A549 (cell line): ENCODE results near the gene HCN4. TPM values are rescaled to one million over a fixed set of nuclear protein-coding genes. Genes with fewer than 3 reads are reported as not detected.

Experiments used
- ATAC-seq, 2 experiments: fragments of 200-7000 bp in 1 of 2; fragments of >200 bp in 1 of 2; cut with Nextera tagmentation in 1 of 2; cut with Tn5 transposase in 1 of 2; 3 replicates each; pipeline versions ENCODE4 v1.8.0 to v1.9.1; 2018 to 2020; ENCODE audit warnings: mild to moderate bottlenecking in 1 of 2, moderate library complexity in 1 of 2
- CTCF ChIA-PET: fragments of 300-600 bp; sonication (Branson Sonifier 250); formaldehyde crosslinking; extraction: SDS; loops from one replicate; lab custom pipeline; 2021; ENCODE audit warnings: antibody characterized with exemption, inconsistent platforms; lab: Yijun Ruan, JAX
- POLR2A ChIA-PET: fragments of 350-600 bp; formaldehyde crosslinking; extraction: SDS; loops from one replicate; lab custom pipeline; 2021; ENCODE audit warnings: antibody characterized with exemption, inconsistent platforms; lab: Yijun Ruan, JAX
- DNase-seq, 2 experiments: peaks; one replicate each; pipeline versions ENCODE4 v3.0.0 to v3.0.0-alpha.2; 2011 to 2016; ENCODE audit warnings: low read depth in 1 of 2, low spot score in 1 of 2
- FAIRE-seq: peaks from 2 replicates; lab custom pipeline; 2011; peaks lifted over from hg19 to GRCh38; lab: Jason Lieb, UNC
- H3K27ac ChIP-seq, 2 experiments: fragments of >200 bp; sonication (Bioruptor Twin); formaldehyde crosslinking; 3 replicates each; pipeline ENCODE4 v1.5.1; 2016 to 2017
- H3K4me1 ChIP-seq: fragments of >200 bp; sonication (Bioruptor Twin); formaldehyde crosslinking; 3 replicates; pipeline ENCODE4 v1.6.1; 2016
- H3K4me2 ChIP-seq: fragments of >200 bp; sonication (Bioruptor Twin); formaldehyde crosslinking; 3 replicates; pipeline ENCODE4 v1.6.1; 2016
- H3K4me3 ChIP-seq: fragments of >200 bp; sonication (Bioruptor Twin); formaldehyde crosslinking; 3 replicates; pipeline ENCODE4 v1.5.1; 2016
- H3K9me3 ChIP-seq: fragments of >200 bp; sonication (Bioruptor Twin); formaldehyde crosslinking; 3 replicates; pipeline ENCODE4 v1.6.1; 2016
- CBX8 ChIP-seq: fragments of 200-600 bp; sonication (generic); IDR thresholded peaks from 2 replicates; pipeline ENCODE4 v1.6.1; 2016
- CEBPB ChIP-seq, 2 experiments: fragments of >200 bp in 1 of 2; sonication (Bioruptor Twin) in 1 of 2; formaldehyde crosslinking in 1 of 2; IDR thresholded peaks; 2 replicates each; pipeline ENCODE4 v1.6.1; 2012 to 2016
- CHD4 ChIP-seq: fragments of 200-600 bp; sonication (generic); IDR thresholded peaks from 2 replicates; pipeline ENCODE4 v1.6.1; 2016; ENCODE audit warnings: antibody characterized with exemption, mild to moderate bottlenecking, borderline replicate concordance
- CTCF ChIP-seq: fragments of >200 bp; sonication (Bioruptor Twin); formaldehyde crosslinking; IDR thresholded peaks from 3 replicates; pipeline ENCODE4 v1.5.1; 2016
- EHMT2 ChIP-seq: fragments of 200-600 bp; sonication (generic); IDR thresholded peaks from 2 replicates; pipeline ENCODE4 v1.6.1; 2016; ENCODE audit warnings: antibody characterized with exemption, low read depth, mild to moderate bottlenecking, moderate library complexity
- FOSB ChIP-seq: fragments of 250-450 bp; sonication (Bioruptor Pico); IDR thresholded peaks from 2 replicates; pipeline ENCODE4 v1.5.0; 2020; ENCODE audit warnings: mild to moderate bottlenecking, moderate library complexity
- HDAC2 ChIP-seq: fragments of 200-600 bp; sonication (generic); IDR thresholded peaks from 2 replicates; pipeline ENCODE4 v1.6.1; 2016
- HMGXB4 ChIP-seq: fragments of 250-450 bp; sonication (Bioruptor Pico); IDR thresholded peaks from 2 replicates; pipeline ENCODE4 v1.5.0; 2021; ENCODE audit warnings: mild to moderate bottlenecking, moderate library complexity, borderline replicate concordance
- HOXB13 ChIP-seq: fragments of 250-450 bp; sonication (Bioruptor Pico); IDR thresholded peaks from 2 replicates; pipeline ENCODE4 v1.5.0; 2020; ENCODE audit warnings: low read depth, mild to moderate bottlenecking, moderate library complexity
- MAFK ChIP-seq: fragments of 450-650 bp; IDR thresholded peaks from 2 replicates; pipeline ENCODE4 v1.6.1; 2014; ENCODE audit not compliant: partially characterized antibody
- MAZ ChIP-seq: fragments of 150-350 bp; IDR thresholded peaks from 2 replicates; pipeline ENCODE4 v1.6.1; 2014; ENCODE audit warnings: antibody characterized with exemption, low read depth, low read length, borderline replicate concordance
- POLR2AphosphoS2 ChIP-seq: conservative IDR thresholded peaks from 2 replicates; pipeline ENCODE4 v1.6.1; 2012; ENCODE audit warnings: low read length, improper control_type of control experiment, inconsistent platforms
- RAD21 ChIP-seq, 2 experiments: fragments of >200 bp in 1 of 2; sonication (Bioruptor Twin) in 1 of 2; formaldehyde crosslinking in 1 of 2; IDR thresholded peaks in 1 of 2; conservative IDR thresholded peaks in 1 of 2; 2 replicates in 1 of 2; 3 replicates in 1 of 2; pipeline ENCODE4 v1.6.1; 2012 to 2018; ENCODE audit warnings: inconsistent platforms in 1 of 2
- REST ChIP-seq: fragments of 200-600 bp; sonication (generic); IDR thresholded peaks from 2 replicates; pipeline ENCODE4 v1.6.1; 2016; ENCODE audit warnings: antibody characterized with exemption, mild to moderate bottlenecking, moderate library complexity
- RFX5 ChIP-seq: fragments of 450-650 bp; IDR thresholded peaks from 2 replicates; pipeline ENCODE4 v1.7.1; 2014; ENCODE audit warnings: antibody characterized with exemption, mild to moderate bottlenecking, moderate library complexity
- RNF2 ChIP-seq: fragments of 200-600 bp; sonication (generic); IDR thresholded peaks from 2 replicates; pipeline ENCODE4 v1.6.1; 2016; ENCODE audit warnings: low read depth, mild to moderate bottlenecking, antibody characterized with exemption, moderate library complexity, borderline replicate concordance
- SMC3 ChIP-seq: fragments of >200 bp; sonication (Bioruptor Twin); formaldehyde crosslinking; IDR thresholded peaks from 3 replicates; pipeline ENCODE4 v1.6.1; 2018; ENCODE audit warnings: inconsistent platforms
- SREBF2 ChIP-seq: fragments of 450-650 bp; IDR thresholded peaks from 2 replicates; pipeline ENCODE4 v1.6.1; 2014; ENCODE audit warnings: mild to moderate bottlenecking, moderate library complexity
- ZC3H11A ChIP-seq: fragments of 450-650 bp; IDR thresholded peaks from 2 replicates; pipeline ENCODE4 v1.6.1; 2014; ENCODE audit warnings: antibody characterized with exemption, mild to moderate bottlenecking
- WGBS: methylation state at CpG from one replicate; pipeline ENCODE4 v1.1.6; 2017; ENCODE audit errors: missing lambda C conversion rate; 5-methylcytosine and 5-hydroxymethylcytosine counted together
- polyA plus RNA-seq, 4 experiments: library from polyadenylated mRNA; depleted of rRNA in 3 of 4; stranded (reverse); fragments of >200 nt; fragmentation: RNase III in 1 of 4; extraction: RNeasy Plus Mini Kit Qiagen cat#74134 plus additional on column Dnase treatment in 1 of 4; gene quantifications; 2 replicates in 3 of 4; 3 replicates in 1 of 4; pipeline ENCODE4 v1.2.3, GENCODE V29; 2011 to 2017
- TF ChIP-seq, protein P1 (sequence below): fragments of 150-350 bp; IDR thresholded peaks from 2 replicates; pipeline ENCODE4 v1.6.1; 2014; ENCODE audit warnings: low read depth, mild to moderate bottlenecking, low read length
- TF ChIP-seq, protein P2 (sequence below): fragments of 250-450 bp; sonication (Bioruptor Pico); IDR thresholded peaks from 2 replicates; pipeline ENCODE4 v1.5.0; 2020; ENCODE audit warnings: low read depth, mild to moderate bottlenecking, moderate library complexity

HCN4 gene
- polyA plus RNA-seq, 2 of the 4 experiments (the other 2 are of a cell fraction), result 0.03 to 0.09 TPM

DNA sequence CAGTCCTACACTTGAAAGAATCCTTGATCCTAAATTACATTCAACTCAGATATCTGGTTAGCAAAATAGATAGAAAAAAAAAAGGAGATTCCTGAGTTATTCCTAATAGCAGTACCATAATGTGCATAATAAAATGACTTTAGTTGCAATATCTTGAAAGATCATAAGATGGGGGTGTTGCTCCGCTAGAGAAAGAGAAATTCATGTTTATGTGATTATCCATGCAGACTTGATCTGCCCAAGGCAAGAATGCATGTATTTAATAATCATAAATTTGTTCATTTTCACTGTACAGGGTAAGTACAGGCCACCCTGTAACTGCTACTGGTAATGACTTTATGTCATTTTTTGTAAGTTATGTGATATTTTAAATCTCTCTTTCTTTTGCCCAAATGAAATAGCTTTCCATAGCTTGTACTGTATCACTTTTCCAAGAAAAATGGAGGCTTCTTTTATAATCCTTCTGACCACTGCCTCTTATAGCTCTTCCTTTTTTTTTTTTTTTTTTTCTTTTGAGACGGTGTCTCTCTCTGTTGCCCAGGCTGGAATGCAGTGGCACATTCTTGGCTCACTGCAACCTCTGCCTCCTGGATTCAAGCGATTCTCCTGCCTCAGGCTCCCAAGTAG, 84.6 kb downstream of the HCN4 start:
- H3K27ac ChIP-seq, result no peak overlapping the region
- ChIA-PET CTCF (interaction anchor here (0.6 to 10.1 kb wide), 12 partner anchors 8 to 399 kb away, joined by 3 to 112 read pairs (median 4); no protein-coding TSS in a partner anchor), POLR2A (no interaction called here)
- H3K4me3 ChIP-seq, result no peak overlapping the region
- DNase-seq (peak in 1 of 2 experiments; percentile 17), FAIRE-seq (peak; percentile 72), ATAC-seq (peak; percentile 57; a peak in 4 of 6 replicates)
- TF ChIP-seq RAD21 (conservative IDR thresholded peaks at IDR 0.05 in 1 of 2, IDR thresholded peaks at IDR 0.05 in 1 of 2), result peak; percentile 52 to 58
- 0 out of 3 replicates have a peak, but pooled peaks have one; percentile 17 for TF ChIP-seq SMC3
- TF ChIP-seq, protein P1, sequence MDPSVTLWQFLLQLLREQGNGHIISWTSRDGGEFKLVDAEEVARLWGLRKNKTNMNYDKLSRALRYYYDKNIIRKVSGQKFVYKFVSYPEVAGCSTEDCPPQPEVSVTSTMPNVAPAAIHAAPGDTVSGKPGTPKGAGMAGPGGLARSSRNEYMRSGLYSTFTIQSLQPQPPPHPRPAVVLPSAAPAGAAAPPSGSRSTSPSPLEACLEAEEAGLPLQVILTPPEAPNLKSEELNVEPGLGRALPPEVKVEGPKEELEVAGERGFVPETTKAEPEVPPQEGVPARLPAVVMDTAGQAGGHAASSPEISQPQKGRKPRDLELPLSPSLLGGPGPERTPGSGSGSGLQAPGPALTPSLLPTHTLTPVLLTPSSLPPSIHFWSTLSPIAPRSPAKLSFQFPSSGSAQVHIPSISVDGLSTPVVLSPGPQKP, result no peak
- peak; percentile 37 for TF ChIP-seq CTCF
- TF ChIP-seq EHMT2, result no peak
- WGBS, result 83% methylated on average over 3 of the region's 3 CpGs
- no peak overlapping the region for H3K4me2 ChIP-seq
- no peaks in the 10 kb centered on the region for H3K9me3 ChIP-seq
- H3K4me1 ChIP-seq, result no peaks in the 10 kb centered on the region

DNA sequence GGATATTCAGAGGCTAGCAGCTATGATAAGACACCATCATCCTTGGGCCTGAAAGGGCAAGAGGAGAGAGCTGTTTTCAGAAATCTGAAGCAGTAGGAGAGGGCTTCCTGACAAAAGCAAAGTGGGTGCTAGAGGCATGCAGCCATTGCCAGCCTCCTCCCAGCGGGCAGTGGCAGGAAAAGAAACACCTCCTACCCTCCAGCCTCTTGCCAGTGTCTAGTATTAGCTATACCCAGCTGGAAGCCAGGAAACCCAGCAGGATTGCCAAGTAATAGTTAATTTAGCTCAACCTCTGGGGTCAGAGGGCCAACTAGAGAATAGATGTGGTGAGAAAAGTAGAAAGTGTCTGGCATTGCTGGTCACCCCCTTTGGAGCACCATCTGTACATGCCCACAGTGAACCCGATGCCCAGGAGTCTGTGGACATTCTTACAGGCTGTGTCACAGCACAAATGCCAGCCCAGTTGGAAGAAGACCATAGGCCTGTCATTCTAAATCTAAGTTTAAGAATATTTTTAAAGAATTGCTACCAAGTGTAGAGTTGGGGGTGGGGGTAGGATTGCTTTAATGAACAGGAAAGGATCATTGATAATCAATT, 85.3 kb downstream of the HCN4 start:
- WGBS, result 49% methylated on average over 2 of the region's 2 CpGs
- no peak for DNase-seq
- FAIRE-seq, result no peak
- no peak overlapping the region for H3K4me2 ChIP-seq
- POLR2A ChIA-PET, result no interaction called here
- 0 out of 6 replicates have a peak, but pooled peaks of 1 of the 2 experiments have one; percentile 36 for ATAC-seq
- H3K4me1 ChIP-seq, result no peaks in the 10 kb centered on the region
- CTCF ChIA-PET, result interaction anchor here (0.9 to 10.1 kb wide), 8 partner anchors 8 to 417 kb away, joined by 3 to 112 read pairs (median 10); no protein-coding TSS in a partner anchor
- no peak overlapping the region for H3K27ac ChIP-seq
- no peak overlapping the region for H3K4me3 ChIP-seq
- no peaks in the 10 kb centered on the region for H3K9me3 ChIP-seq
- TF ChIP-seq RAD21 (conservative IDR thresholded peaks at IDR 0.05 in 1 of 2, IDR thresholded peaks at IDR 0.05 in 1 of 2), result no peak
- TF ChIP-seq RFX5, result no peak
- TF ChIP-seq MAZ, result no peak
- TF ChIP-seq HOXB13 (CRISPR knock-in tag), result no peak
- no peak for TF ChIP-seq POLR2AphosphoS2
- no peak for TF ChIP-seq ZC3H11A
- TF ChIP-seq HMGXB4 (CRISPR knock-in tag), result no peak
- TF ChIP-seq MAFK, result no peak
- TF ChIP-seq SREBF2, result no peak
- no peak for TF ChIP-seq HDAC2
- no peak for TF ChIP-seq CTCF
- TF ChIP-seq CBX8, result no peak
- TF ChIP-seq CEBPB (IDR thresholded peaks at IDR 0.05), result no peak
- no peak for TF ChIP-seq CHD4
- TF ChIP-seq, protein P2, sequence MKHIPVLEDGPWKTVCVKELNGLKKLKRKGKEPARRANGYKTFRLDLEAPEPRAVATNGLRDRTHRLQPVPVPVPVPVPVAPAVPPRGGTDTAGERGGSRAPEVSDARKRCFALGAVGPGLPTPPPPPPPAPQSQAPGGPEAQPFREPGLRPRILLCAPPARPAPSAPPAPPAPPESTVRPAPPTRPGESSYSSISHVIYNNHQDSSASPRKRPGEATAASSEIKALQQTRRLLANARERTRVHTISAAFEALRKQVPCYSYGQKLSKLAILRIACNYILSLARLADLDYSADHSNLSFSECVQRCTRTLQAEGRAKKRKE (CRISPR knock-in tag), result no peak
- TF ChIP-seq FOSB (CRISPR knock-in tag), result no peak
- no peak for TF ChIP-seq REST
- no peak for TF ChIP-seq RNF2
